Measurements from ENCODE around the gene MRPL48. TPM values are rescaled to one million over a fixed set of nuclear protein-coding genes. Genes with fewer than 3 reads are reported as not detected.
A peak's percentile ranks its signal among the peaks of the same experiment; 100 is the strongest.

The MRPL48 gene
- total and polyA plus RNA-seq, 7 experiments from 2014 or later, result 20.3 to 88.7 (median 27.9) TPM

DNA sequence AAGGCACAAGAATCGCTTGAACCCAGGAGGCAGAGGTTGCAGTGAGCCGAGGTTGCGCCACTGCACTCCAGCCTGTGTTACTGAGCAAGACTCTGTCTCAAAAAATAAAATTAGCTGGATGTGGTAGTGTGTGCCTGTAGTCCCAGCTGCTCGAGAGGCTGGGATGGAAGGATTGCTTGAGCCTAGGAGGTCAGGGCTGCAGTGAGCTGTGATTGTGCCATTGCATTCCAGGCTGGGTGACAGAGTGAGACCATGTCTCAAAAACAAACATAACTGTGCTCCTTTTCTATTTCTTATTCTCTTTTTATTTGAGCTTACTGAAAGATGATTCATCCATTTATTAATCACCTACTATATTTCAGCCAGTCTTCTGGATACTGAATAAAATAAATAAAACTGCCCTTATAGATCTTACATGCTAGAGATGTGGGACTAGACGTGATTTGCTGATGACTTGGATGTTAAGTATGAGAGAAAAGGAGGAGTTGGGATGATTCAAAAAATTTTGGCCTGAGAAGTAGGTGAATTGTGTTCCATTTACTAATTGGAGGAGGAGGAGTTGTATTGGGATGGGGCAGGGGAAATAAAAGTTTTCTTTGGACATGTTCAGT, 107.2 kb downstream of the MRPL48 start:
- Histone ChIP-seq H3K9me3 (ENCODE audit: control insufficient read depth in 2 of 3, low read length in 3 of 3) (no peaks in the 10 kb centered on the region), H3K36me3 (ENCODE audit: control insufficient read depth in 2 of 3, insufficient read depth in 3 of 3, low read length in 3 of 3) (peaks cover 0 to 39% (median 8%) of the 10 kb centered on the region in 3 experiments), H3K4me3 (ENCODE audit: low read length) (no peak overlapping the region), H3K4me1 (ENCODE audit: control insufficient read depth in 2 of 2, insufficient read depth in 2 of 2, low read length in 2 of 2) (no peaks in the 10 kb centered on the region), H3K27ac (ENCODE audit: low read depth, low read length) (no peak overlapping the region), H3K27me3 (ENCODE audit: control insufficient read depth in 2 of 2, insufficient read depth in 2 of 2, low read length in 2 of 2) (no peaks in the 10 kb centered on the region)
- Mint-ChIP-seq H3K27ac (no peak overlapping the region), H3K9me3 (no peaks in the 10 kb centered on the region), H3K36me3 (peaks cover 0 to 24% (median 9%) of the 10 kb centered on the region in 5 donors), H3K27me3 (no peaks in the 10 kb centered on the region), H3K4me1 (peaks cover 0 to 7% (median 0%) of the 10 kb centered on the region in 7 donors), H3K4me3 (no peak overlapping the region)
- ChIA-PET POLR2A (interaction anchor here (0.6 kb wide), 1 partner anchor 314 kb away, joined by 6 read pairs; no protein-coding TSS in a partner anchor), CTCF (no interaction called here)
- intact Hi-C loops (cut with micrococcal nuclease), result no loop called here
- no peak for ATAC-seq
- DNase-seq, result no peak

DNA sequence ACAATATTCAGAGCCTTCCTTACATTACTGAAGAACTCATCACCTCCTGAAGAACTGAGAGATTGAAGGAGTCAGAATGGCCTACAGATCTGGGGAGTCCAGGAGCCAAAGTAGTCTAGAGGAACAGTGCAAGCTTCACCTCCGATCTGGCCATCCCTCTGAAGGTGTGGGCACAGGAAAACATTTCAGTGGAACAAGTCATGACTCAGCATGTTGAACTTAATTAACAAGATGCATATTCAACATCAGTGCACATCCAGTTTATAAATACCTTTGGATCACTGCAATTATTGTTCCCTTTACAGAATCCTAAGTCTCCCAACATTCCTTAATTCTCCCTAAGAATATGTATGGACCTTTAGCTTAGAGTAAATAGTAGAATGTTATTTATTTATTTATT, 114.6 kb downstream of the MRPL48 start:
- intact Hi-C loops (cut with micrococcal nuclease), result no loop called here
- H3K9me3 ChIP-seq (ENCODE audit: control insufficient read depth in 2 of 3, low read length in 3 of 3), result no peaks in the 10 kb centered on the region
- H3K4me1 Mint-ChIP-seq, result no peaks in the 10 kb centered on the region
- H3K4me1 ChIP-seq (ENCODE audit: control insufficient read depth in 2 of 2, insufficient read depth in 2 of 2, low read length in 2 of 2), result no peaks in the 10 kb centered on the region
- no peak overlapping the region for H3K4me3 ChIP-seq (ENCODE audit: low read length)
- no peaks in the 10 kb centered on the region for H3K9me3 Mint-ChIP-seq
- H3K27me3 ChIP-seq (ENCODE audit: control insufficient read depth in 2 of 2, insufficient read depth in 2 of 2, low read length in 2 of 2), result no peaks in the 10 kb centered on the region
- CTCF ChIA-PET, result interaction anchor here (0.6 kb wide), 1 partner anchor 243 kb away, joined by 4 read pairs; no protein-coding TSS in a partner anchor
- H3K4me3 Mint-ChIP-seq, result no peak overlapping the region
- no peak overlapping the region for H3K27ac Mint-ChIP-seq
- peaks cover 0 to 35% (median 5%) of the 10 kb centered on the region in 3 experiments for H3K36me3 ChIP-seq (ENCODE audit: control insufficient read depth in 2 of 3, insufficient read depth in 3 of 3, low read length in 3 of 3)
- no peak overlapping the region for H3K27ac ChIP-seq (ENCODE audit: low read depth, low read length)
- DNase-seq, result no peak
- H3K36me3 Mint-ChIP-seq, result peaks cover 0 to 46% (median 14%) of the 10 kb centered on the region in 5 donors
- H3K27me3 Mint-ChIP-seq, result no peaks in the 10 kb centered on the region
- POLR2A ChIA-PET, result no interaction called here
- ATAC-seq, result no peak

DNA sequence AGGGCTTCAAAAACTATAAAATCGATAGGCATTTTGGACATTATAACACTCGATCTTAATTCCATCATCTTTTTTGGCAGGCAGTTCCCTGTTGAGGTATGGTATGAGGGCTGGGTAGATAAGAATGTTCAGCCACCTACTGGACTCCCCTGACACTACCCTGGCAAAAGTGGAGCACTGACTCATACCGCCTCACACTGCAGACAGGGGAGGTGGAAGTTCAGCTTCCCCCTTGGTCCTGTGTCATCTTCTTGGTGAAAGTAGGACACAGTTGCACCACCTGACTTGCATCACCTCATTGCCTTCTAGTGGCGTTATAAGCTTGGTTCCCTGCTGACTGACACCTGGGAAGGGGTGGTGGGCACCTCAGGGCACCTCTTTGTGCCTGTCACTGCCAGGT, 119.5 kb downstream of the MRPL48 start:
- H3K9me3 Mint-ChIP-seq, result no peaks in the 10 kb centered on the region
- intact Hi-C loops (cut with micrococcal nuclease), result no loop called here
- Histone ChIP-seq H3K27ac (ENCODE audit: low read depth, low read length) (no peak overlapping the region), H3K4me3 (ENCODE audit: low read length) (no peak overlapping the region), H3K36me3 (ENCODE audit: control insufficient read depth in 2 of 3, insufficient read depth in 3 of 3, low read length in 3 of 3) (peaks cover 0 to 40% (median 5%) of the 10 kb centered on the region in 3 experiments), H3K4me1 (ENCODE audit: control insufficient read depth in 2 of 2, insufficient read depth in 2 of 2, low read length in 2 of 2) (no peaks in the 10 kb centered on the region), H3K9me3 (ENCODE audit: control insufficient read depth in 2 of 3, low read length in 3 of 3) (no peaks in the 10 kb centered on the region), H3K27me3 (ENCODE audit: control insufficient read depth in 2 of 2, insufficient read depth in 2 of 2, low read length in 2 of 2) (no peaks in the 10 kb centered on the region)
- H3K27me3 Mint-ChIP-seq, result no peaks in the 10 kb centered on the region
- H3K4me3 Mint-ChIP-seq, result no peak overlapping the region
- H3K27ac Mint-ChIP-seq, result no peak overlapping the region
- peaks cover 0 to 10% (median 0%) of the 10 kb centered on the region in 7 donors for H3K4me1 Mint-ChIP-seq
- CTCF ChIA-PET, result no interaction called here
- peaks cover 7 to 40% (median 13%) of the 10 kb centered on the region in 5 donors for H3K36me3 Mint-ChIP-seq
- ATAC-seq, result peak; percentile 47
- POLR2A ChIA-PET, result no interaction called here
- DNase-seq, result no peak

DNA sequence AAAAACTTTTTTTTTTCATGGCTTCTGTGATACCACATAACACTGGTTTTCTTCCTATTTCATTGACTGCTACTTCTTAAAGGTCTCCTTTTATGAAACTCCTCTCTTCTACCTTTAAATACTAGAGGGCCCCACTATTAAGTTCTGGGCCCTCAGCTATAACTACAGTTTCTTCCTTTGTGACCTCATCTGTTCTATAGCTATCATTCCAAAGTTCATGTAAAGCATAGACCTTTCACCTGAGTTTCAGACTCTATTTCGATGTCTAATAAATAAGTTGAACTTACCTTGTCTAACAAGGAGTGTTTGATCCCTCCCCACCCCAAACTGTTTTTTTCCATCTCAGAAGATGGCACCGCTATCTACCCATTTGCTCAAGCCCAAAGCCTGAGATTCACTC, 124.4 kb downstream of the MRPL48 start:
- no peaks in the 10 kb centered on the region for H3K4me1 ChIP-seq (ENCODE audit: control insufficient read depth in 2 of 2, insufficient read depth in 2 of 2, low read length in 2 of 2)
- H3K27me3 ChIP-seq (ENCODE audit: control insufficient read depth in 2 of 2, insufficient read depth in 2 of 2, low read length in 2 of 2), result no peaks in the 10 kb centered on the region
- intact Hi-C loops (cut with micrococcal nuclease), result no loop called here
- no peaks in the 10 kb centered on the region for H3K9me3 ChIP-seq (ENCODE audit: control insufficient read depth in 2 of 3, low read length in 3 of 3)
- H3K4me3 ChIP-seq (ENCODE audit: low read length), result no peak overlapping the region
- H3K36me3 ChIP-seq (ENCODE audit: control insufficient read depth in 2 of 3, insufficient read depth in 3 of 3, low read length in 3 of 3), result peaks cover 5 to 63% (median 14%) of the 10 kb centered on the region in 3 experiments
- Mint-ChIP-seq H3K9me3 (no peaks in the 10 kb centered on the region), H3K4me3 (no peak overlapping the region), H3K27me3 (no peaks in the 10 kb centered on the region), H3K4me1 (peaks cover 0 to 12% (median 0%) of the 10 kb centered on the region in 7 donors), H3K36me3 (peaks cover 12 to 46% (median 28%) of the 10 kb centered on the region in 5 donors), H3K27ac (no peak overlapping the region)
- DNase-seq (no peak), ATAC-seq (no peak)
- CTCF ChIA-PET, result no interaction called here
- POLR2A ChIA-PET, result no interaction called here
- no peak overlapping the region for H3K27ac ChIP-seq (ENCODE audit: low read depth, low read length)

DNA sequence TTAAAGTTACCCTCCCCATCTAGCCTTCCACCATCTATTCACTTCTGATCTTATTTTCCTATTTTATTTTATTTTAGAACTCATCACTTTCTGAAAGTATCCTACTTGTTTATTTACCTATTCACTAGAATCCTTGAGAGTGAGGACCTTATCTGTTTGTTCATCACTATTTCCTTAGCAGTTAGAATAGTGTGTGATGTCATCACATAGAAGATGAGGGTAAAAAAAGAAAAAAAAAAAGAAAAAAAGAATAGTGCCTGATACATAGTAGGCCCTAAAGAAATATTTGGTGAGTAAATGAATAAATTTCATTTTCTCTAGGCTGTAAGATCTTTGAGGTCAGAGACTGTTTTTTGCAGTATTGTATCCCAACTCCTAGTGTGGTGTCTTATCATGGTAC, 125.8 kb downstream of the MRPL48 start:
- no peak for DNase-seq
- Mint-ChIP-seq H3K4me1 (peaks cover 0 to 12% (median 0%) of the 10 kb centered on the region in 7 donors), H3K4me3 (no peak overlapping the region), H3K27ac (no peak overlapping the region), H3K27me3 (no peaks in the 10 kb centered on the region), H3K36me3 (peaks cover 12 to 43% (median 29%) of the 10 kb centered on the region in 5 donors), H3K9me3 (no peaks in the 10 kb centered on the region)
- ATAC-seq, result no peak
- H3K36me3 ChIP-seq (ENCODE audit: control insufficient read depth in 2 of 3, insufficient read depth in 3 of 3, low read length in 3 of 3), result peaks cover 8 to 74% (median 14%) of the 10 kb centered on the region in 3 experiments
- intact Hi-C loops (cut with micrococcal nuclease), result no loop called here
- ChIA-PET POLR2A (no interaction called here), CTCF (no interaction called here)
- no peaks in the 10 kb centered on the region for H3K4me1 ChIP-seq (ENCODE audit: control insufficient read depth in 2 of 2, insufficient read depth in 2 of 2, low read length in 2 of 2)
- H3K27ac ChIP-seq (ENCODE audit: low read depth, low read length), result no peak overlapping the region
- no peak overlapping the region for H3K4me3 ChIP-seq (ENCODE audit: low read length)
- H3K27me3 ChIP-seq (ENCODE audit: control insufficient read depth in 2 of 2, insufficient read depth in 2 of 2, low read length in 2 of 2), result no peaks in the 10 kb centered on the region
- no peaks in the 10 kb centered on the region for H3K9me3 ChIP-seq (ENCODE audit: control insufficient read depth in 2 of 3, low read length in 3 of 3)

DNA sequence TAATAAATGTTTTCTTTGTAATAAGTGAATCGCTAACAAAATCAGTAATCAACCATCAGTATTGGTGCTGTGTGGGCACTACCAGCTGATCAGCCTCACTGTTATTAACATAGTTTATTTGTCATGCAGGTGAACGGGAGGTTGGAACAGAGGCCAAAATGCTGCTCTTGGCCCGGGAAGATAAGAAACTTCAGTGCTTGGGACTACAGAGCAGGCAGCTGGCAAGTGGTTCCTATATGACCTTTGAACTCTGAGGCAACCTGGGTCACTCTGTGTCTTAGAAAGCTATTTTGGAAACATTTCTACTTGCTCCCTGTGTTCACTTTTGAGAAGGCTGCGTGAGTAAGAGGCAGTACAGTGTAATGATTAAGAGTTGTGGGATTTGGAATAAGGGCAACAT, 126.6 kb downstream of the MRPL48 start:
- H3K9me3 Mint-ChIP-seq, result no peaks in the 10 kb centered on the region
- POLR2A ChIA-PET, result no interaction called here

More for the DNA sequence above, 126.6 kb downstream of the MRPL48 start:
- intact Hi-C loops (cut with micrococcal nuclease), result no loop called here
- no peak overlapping the region for H3K27ac Mint-ChIP-seq
- CTCF ChIA-PET, result no interaction called here
- peaks cover 10 to 79% (median 13%) of the 10 kb centered on the region in 3 experiments for H3K36me3 ChIP-seq (ENCODE audit: control insufficient read depth in 2 of 3, insufficient read depth in 3 of 3, low read length in 3 of 3)
- H3K27ac ChIP-seq (ENCODE audit: low read depth, low read length), result no peak overlapping the region
- ATAC-seq (no peak), DNase-seq (no peak)
- H3K27me3 Mint-ChIP-seq, result no peaks in the 10 kb centered on the region
- peaks cover 0 to 12% (median 0%) of the 10 kb centered on the region in 7 donors for H3K4me1 Mint-ChIP-seq
- H3K9me3 ChIP-seq (ENCODE audit: control insufficient read depth in 2 of 3, low read length in 3 of 3), result no peaks in the 10 kb centered on the region
- no peak overlapping the region for H3K4me3 ChIP-seq (ENCODE audit: low read length)
- H3K27me3 ChIP-seq (ENCODE audit: control insufficient read depth in 2 of 2, insufficient read depth in 2 of 2, low read length in 2 of 2), result no peaks in the 10 kb centered on the region
- H3K36me3 Mint-ChIP-seq, result peaks cover 16 to 46% (median 35%) of the 10 kb centered on the region in 5 donors
- no peak overlapping the region for H3K4me3 Mint-ChIP-seq
- no peaks in the 10 kb centered on the region for H3K4me1 ChIP-seq (ENCODE audit: control insufficient read depth in 2 of 2, insufficient read depth in 2 of 2, low read length in 2 of 2)

Data from naive thymus-derived CD4-positive, alpha-beta T cell (primary cell).